Chondrocyte (in vitro differentiated cells): ENCODE measurements around the gene CLIC1. TPM values are rescaled to one million over a fixed set of nuclear protein-coding genes. Genes with fewer than 3 reads are reported as not detected.

Source experiments
- DNase-seq: peaks from one replicate; pipeline ENCODE4 v3.0.0; 2021; ENCODE audit warnings: mixed read lengths, low spot score
- H3K27ac Mint-ChIP-seq: one replicate; pipeline ENCODE4 v1.8.0; 2021; ENCODE audit warnings: mild to moderate bottlenecking, moderate library complexity, mixed read lengths; ENCODE audit not compliant: unreplicated experiment
- H3K27me3 Mint-ChIP-seq: 2 replicates; pipeline ENCODE4 v1.8.0; 2021; ENCODE audit warnings: low read depth, mixed read lengths
- H3K36me3 Mint-ChIP-seq: 2 replicates; pipeline ENCODE4 v1.8.0; 2021; ENCODE audit warnings: low read depth, mixed read lengths
- H3K4me1 Mint-ChIP-seq: 2 replicates; pipeline ENCODE4 v1.8.0; 2021; ENCODE audit warnings: low read depth, mild to moderate bottlenecking, mixed read lengths
- H3K4me3 Mint-ChIP-seq: one replicate; pipeline ENCODE4 v1.8.0; 2021; ENCODE audit warnings: mild to moderate bottlenecking, moderate library complexity, mixed read lengths; ENCODE audit not compliant: unreplicated experiment
- H3K9me3 Mint-ChIP-seq: 2 replicates; pipeline ENCODE4 v1.8.0; 2021; ENCODE audit warnings: low read depth, mixed read lengths
- CTCF ChIP-seq: fragments of 200-600 bp; sonication (generic); IDR thresholded peaks from 2 replicates; pipeline ENCODE4 v1.5.0; 2021; ENCODE audit warnings: antibody characterized with exemption, mild to moderate bottlenecking, moderate library complexity
- total RNA-seq: library from RNA; stranded (reverse); gene quantifications from 3 replicates; pipeline ENCODE4 v1.2.1, GENCODE V29; 2021

Gene CLIC1
- total RNA-seq, 1 donor from 2014 or later: 317 TPM

GRCh38 chr6:31737315-31737990, 1.1 kb upstream of the CLIC1 start:
- TF ChIP-seq CTCF: no peak
- Mint-ChIP-seq H3K4me1 (peaks cover 57% of the 10 kb centered on the region), H3K9me3 (no peaks in the 10 kb centered on the region), H3K4me3 (peak overlapping the region; percentile 100), H3K27ac (peak overlapping the region; percentile 97), H3K36me3 (peaks cover 16% of the 10 kb centered on the region), H3K27me3 (no peaks in the 10 kb centered on the region)
- no peak for DNase-seq

- peaks cover 61% of the 10 kb centered on the region for H3K4me1 Mint-ChIP-seq
- H3K4me3 Mint-ChIP-seq: peak overlapping the region; percentile 100
- no peaks in the 10 kb centered on the region for H3K27me3 Mint-ChIP-seq
These were observed 511 bp upstream of the CLIC1 start for GRCh38 chr6:31736768-31737314.

GRCh38 chr6:31734821-31735406, 1.4 kb downstream of the CLIC1 start:
- DNase-seq: no peak
- H3K27me3 Mint-ChIP-seq: no peaks in the 10 kb centered on the region
- no peaks in the 10 kb centered on the region for H3K9me3 Mint-ChIP-seq
- peak; percentile 7 for TF ChIP-seq CTCF
- H3K36me3 Mint-ChIP-seq: peaks cover 23% of the 10 kb centered on the region
- H3K4me1 Mint-ChIP-seq: peaks cover 68% of the 10 kb centered on the region
- peak overlapping the region; percentile 100 for H3K4me3 Mint-ChIP-seq
- H3K27ac Mint-ChIP-seq: peak overlapping the region; percentile 97

More at GRCh38 chr6:31736768-31737314, 511 bp upstream of the CLIC1 start:
- Mint-ChIP-seq H3K36me3 (peaks cover 20% of the 10 kb centered on the region), H3K27ac (peak overlapping the region; percentile 97), H3K9me3 (no peaks in the 10 kb centered on the region)
- no peak for DNase-seq
- no peak for TF ChIP-seq CTCF

- H3K27ac Mint-ChIP-seq: peak overlapping the region; percentile 97
- H3K36me3 Mint-ChIP-seq: peaks cover 23% of the 10 kb centered on the region
- no peaks in the 10 kb centered on the region for H3K27me3 Mint-ChIP-seq
- H3K4me1 Mint-ChIP-seq: peaks cover 65% of the 10 kb centered on the region
- TF ChIP-seq CTCF: no peak
- no peak for DNase-seq
- peak overlapping the region; percentile 100 for H3K4me3 Mint-ChIP-seq
- H3K9me3 Mint-ChIP-seq: no peaks in the 10 kb centered on the region
These were observed 2.0 kb downstream of the CLIC1 start for GRCh38 chr6:31734247-31734820.

- TF ChIP-seq CTCF: no peak
- DNase-seq: no peak
- Mint-ChIP-seq H3K9me3 (no peaks in the 10 kb centered on the region), H3K27me3 (no peaks in the 10 kb centered on the region), H3K36me3 (peaks cover 23% of the 10 kb centered on the region), H3K27ac (peak overlapping the region; percentile 97), H3K4me1 (peaks cover 67% of the 10 kb centered on the region), H3K4me3 (peak overlapping the region; percentile 100)
These were observed 2.6 kb downstream of the CLIC1 start for GRCh38 chr6:31733734-31734133.
